OCI-LY7 (cell line): ENCODE measurements around the gene GPR137B. TPM values are rescaled to one million over a fixed set of nuclear protein-coding genes. Genes with fewer than 3 reads are reported as not detected.

Experiments
- BruUV-seq: library from RNA; stranded (reverse); fragments of 400-500 nt; replicated peaks from 2 replicates; lab custom pipeline; 2021; lab: Mats Ljungman, UMichigan
- CTCF ChIA-PET: fragments of 300-600 bp; sonication (Branson Sonifier 250); formaldehyde crosslinking; loops from one replicate; lab custom pipeline; 2022; ENCODE audit warnings: antibody characterized with exemption; ENCODE audit not compliant: unreplicated experiment; lab: Charles Lee
- POLR2A ChIA-PET: fragments of 300-600 bp; sonication (Branson Sonifier 250); formaldehyde crosslinking; loops from one replicate; lab custom pipeline; 2022; ENCODE audit warnings: antibody characterized with exemption; lab: Charles Lee
- DNase-seq: peaks from one replicate; pipeline ENCODE4 v3.0.0-alpha.2; 2015; ENCODE audit warnings: low spot score
- H2AFZ ChIP-seq: fragments of 200-600 bp; sonication (generic), shearing (Covaris generic); 2 replicates; pipeline ENCODE4 v1.6.1; 2014; ENCODE audit warnings: mild to moderate bottlenecking, antibody characterized with exemption, low read length, moderate library complexity
- H3K27ac ChIP-seq: fragments of 200-600 bp; sonication (generic); 2 replicates; pipeline ENCODE4 v1.5.1; 2014; ENCODE audit warnings: mixed run types, low read depth, mild to moderate bottlenecking, moderate library complexity, low read length, inconsistent platforms; ENCODE audit not compliant: poor library complexity, severe bottlenecking
- H3K36me3 ChIP-seq: fragments of 200-600 bp; sonication (generic); 2 replicates; pipeline ENCODE4 v1.6.1; 2014; ENCODE audit warnings: mild to moderate bottlenecking, antibody characterized with exemption, low read length, moderate library complexity, mixed read lengths; ENCODE audit not compliant: insufficient read depth
- H3K4me1 ChIP-seq: fragments of 200-600 bp; sonication (generic); 2 replicates; pipeline ENCODE4 v1.5.1; 2014; ENCODE audit warnings: mild to moderate bottlenecking, low read length; ENCODE audit not compliant: insufficient read depth, poor library complexity, severe bottlenecking
- H3K4me2 ChIP-seq: fragments of 200-600 bp; sonication (generic); 2 replicates; pipeline ENCODE4 v1.6.1; 2014; ENCODE audit warnings: mild to moderate bottlenecking, low read length
- H3K4me3 ChIP-seq: fragments of 200-600 bp; sonication (generic); 2 replicates; pipeline ENCODE4 v1.5.1; 2014; ENCODE audit warnings: mild to moderate bottlenecking, low read depth, low read length; ENCODE audit not compliant: poor library complexity, severe bottlenecking
- H3K79me2 ChIP-seq: fragments of 200-600 bp; sonication (generic); 2 replicates; pipeline ENCODE4 v1.6.1; 2016; ENCODE audit warnings: low read depth, mild to moderate bottlenecking, low read length, moderate library complexity, mixed read lengths; ENCODE audit not compliant: insufficient read depth
- H3K9me2 ChIP-seq: fragments of 200-600 bp; sonication (generic); 2 replicates; pipeline ENCODE4 v1.6.1; 2016; ENCODE audit warnings: mild to moderate bottlenecking, low read length, mixed read lengths; ENCODE audit not compliant: insufficient read depth
- H3K9me3 ChIP-seq: fragments of 200-600 bp; sonication (generic); 2 replicates; pipeline ENCODE4 v1.6.1; 2014; ENCODE audit warnings: mild to moderate bottlenecking, mixed run types, low read length, mixed read lengths
- H4K20me1 ChIP-seq: fragments of 200-600 bp; sonication (generic); 2 replicates; pipeline ENCODE4 v1.6.1; 2014; ENCODE audit warnings: mild to moderate bottlenecking, antibody characterized with exemption, low read length, moderate library complexity, mixed read lengths; ENCODE audit not compliant: insufficient read depth
- CTCF ChIP-seq: fragments of 200-600 bp; sonication (generic); conservative IDR thresholded peaks from 2 replicates; pipeline ENCODE4 v1.5.1; 2014; ENCODE audit warnings: mild to moderate bottlenecking, antibody characterized with exemption, low read length, moderate library complexity, mixed read lengths
- EZH2phosphoT487 ChIP-seq: fragments of 200-600 bp; sonication (generic); IDR thresholded peaks from 2 replicates; pipeline ENCODE4 v1.6.1; 2018; ENCODE audit warnings: low read depth, borderline replicate concordance, mild to moderate bottlenecking, mixed run types, antibody characterized with exemption, low read length, moderate library complexity, mixed read lengths
- intact Hi-C: fragments of 100-400 bp; cut with micrococcal nuclease; formaldehyde crosslinking; loops from one replicate; pipeline ENCODE4 v1.10.0; 2022; ENCODE audit not compliant: unreplicated experiment
- total RNA-seq, 2 experiments: library from RNA; depleted of rRNA in 1 of 2; stranded (reverse); fragments of >200 nt in 1 of 2; shearing (Covaris generic) in 1 of 2; gene quantifications; 2 replicates each; pipeline ENCODE4 v1.2.3, GENCODE V29; 2014 to 2022

GPR137B gene
- total RNA-seq, 2 experiments from 2014 or later = 2.8 to 3.1 TPM

GRCh38 chr1:236165238-236165981, 23.1 kb downstream of the GPR137B start:
- Histone ChIP-seq H2AFZ (no peak overlapping the region), H3K4me2 (no peak overlapping the region), H3K4me1 (peaks cover 3% of the 10 kb centered on the region), H3K4me3 (no peak overlapping the region), H3K79me2 (no peaks in the 10 kb centered on the region), H4K20me1 (no peaks in the 10 kb centered on the region), H3K9me2 (no peaks in the 10 kb centered on the region), H3K9me3 (peaks cover 24% of the 10 kb centered on the region; the same call in 1 of the 2 replicates), H3K36me3 (0 out of 2 replicates have a peak, but pooled peaks cover 4% of the 10 kb centered on the region), H3K27ac (no peak overlapping the region)
- DNase-seq = no peak
- ChIA-PET POLR2A (interaction anchor here (0.7 kb wide), 1 partner anchor 48 kb away, joined by 4 read pairs; no protein-coding TSS in a partner anchor), CTCF (no interaction called here)
- intact Hi-C loops = no loop called here
- BruUV-seq = no TSS peak
- TF ChIP-seq CTCF (no peak), EZH2phosphoT487 (no peak)

- no peak for DNase-seq
- Histone ChIP-seq H3K9me3 (peaks cover 21% of the 10 kb centered on the region; the same call in 1 of the 2 replicates), H3K9me2 (no peaks in the 10 kb centered on the region), H3K79me2 (no peaks in the 10 kb centered on the region), H3K4me3 (no peak overlapping the region), H2AFZ (no peak overlapping the region), H3K27ac (no peak overlapping the region), H4K20me1 (no peaks in the 10 kb centered on the region), H3K36me3 (0 out of 2 replicates have a peak, but pooled peaks cover 4% of the 10 kb centered on the region), H3K4me2 (no peak overlapping the region), H3K4me1 (no peaks in the 10 kb centered on the region)
- BruUV-seq = no TSS peak
- ChIA-PET CTCF (no interaction called here), POLR2A (no interaction called here)
- intact Hi-C loops = no loop called here
- TF ChIP-seq EZH2phosphoT487 (no peak), CTCF (no peak)
Observed at GRCh38 chr1:236166041-236166440, 23.7 kb downstream of the GPR137B start.

- Histone ChIP-seq H3K4me2 (no peak overlapping the region), H3K9me3 (peaks cover 10% of the 10 kb centered on the region; the same call in 1 of the 2 replicates), H3K79me2 (no peaks in the 10 kb centered on the region), H3K9me2 (no peaks in the 10 kb centered on the region), H3K4me1 (no peaks in the 10 kb centered on the region), H3K27ac (no peak overlapping the region), H3K4me3 (no peak overlapping the region), H3K36me3 (0 out of 2 replicates have a peak, but pooled peaks cover 4% of the 10 kb centered on the region), H4K20me1 (no peaks in the 10 kb centered on the region), H2AFZ (no peak overlapping the region)
- BruUV-seq = no TSS peak
- DNase-seq = no peak
- intact Hi-C loops = no loop called here
- ChIA-PET CTCF (no interaction called here), POLR2A (no interaction called here)
- no peak for TF ChIP-seq CTCF
- TF ChIP-seq EZH2phosphoT487 = no peak
Observed at GRCh38 chr1:236167154-236167553, 24.8 kb downstream of the GPR137B start.
